Liver (tissue), 3 donors: Measurements from ENCODE around the gene MXRA8.

ENCODE experiments used
- ATF3 ChIP-seq: IDR thresholded peaks from 2 replicates; pipeline ENCODE4 v1.6.1; 2016; ENCODE audit warnings: antibody characterized with exemption
- CTCF ChIP-seq: fragments of 150-350 bp; IDR thresholded peaks from 2 replicates; pipeline ENCODE4 v1.5.1; 2017; ENCODE audit warnings: improper control_type of control experiment, low read depth, low read length; ENCODE audit not compliant: missing input control
- EGR1 ChIP-seq, 2 donors: IDR thresholded peaks; 2 replicates each; pipeline ENCODE4 v1.6.1; 2016 to 2018; ENCODE audit warnings: antibody characterized with exemption in 2 of 2, low read depth in 2 of 2
- FOXA1 ChIP-seq: IDR thresholded peaks from 2 replicates; pipeline ENCODE4 v1.6.1; 2016; ENCODE audit warnings: antibody characterized with exemption
- MAX ChIP-seq: IDR thresholded peaks from 2 replicates; pipeline ENCODE4 v1.6.1; 2016; ENCODE audit warnings: antibody characterized with exemption
- RAD21 ChIP-seq, 2 donors: IDR thresholded peaks; 2 replicates each; pipeline ENCODE4 v1.6.1; 2016; ENCODE audit warnings: antibody characterized with exemption in 2 of 2, mild to moderate bottlenecking in 2 of 2
- TAF1 ChIP-seq: conservative IDR thresholded peaks from 2 replicates; pipeline ENCODE4 v1.6.1; 2016; ENCODE audit warnings: antibody characterized with exemption, mild to moderate bottlenecking
- YY1 ChIP-seq: IDR thresholded peaks from 2 replicates; pipeline ENCODE4 v1.6.1; 2016; ENCODE audit warnings: antibody characterized with exemption, mild to moderate bottlenecking
- donor health status: healthy.
- donor health status: healthy.

DNA sequence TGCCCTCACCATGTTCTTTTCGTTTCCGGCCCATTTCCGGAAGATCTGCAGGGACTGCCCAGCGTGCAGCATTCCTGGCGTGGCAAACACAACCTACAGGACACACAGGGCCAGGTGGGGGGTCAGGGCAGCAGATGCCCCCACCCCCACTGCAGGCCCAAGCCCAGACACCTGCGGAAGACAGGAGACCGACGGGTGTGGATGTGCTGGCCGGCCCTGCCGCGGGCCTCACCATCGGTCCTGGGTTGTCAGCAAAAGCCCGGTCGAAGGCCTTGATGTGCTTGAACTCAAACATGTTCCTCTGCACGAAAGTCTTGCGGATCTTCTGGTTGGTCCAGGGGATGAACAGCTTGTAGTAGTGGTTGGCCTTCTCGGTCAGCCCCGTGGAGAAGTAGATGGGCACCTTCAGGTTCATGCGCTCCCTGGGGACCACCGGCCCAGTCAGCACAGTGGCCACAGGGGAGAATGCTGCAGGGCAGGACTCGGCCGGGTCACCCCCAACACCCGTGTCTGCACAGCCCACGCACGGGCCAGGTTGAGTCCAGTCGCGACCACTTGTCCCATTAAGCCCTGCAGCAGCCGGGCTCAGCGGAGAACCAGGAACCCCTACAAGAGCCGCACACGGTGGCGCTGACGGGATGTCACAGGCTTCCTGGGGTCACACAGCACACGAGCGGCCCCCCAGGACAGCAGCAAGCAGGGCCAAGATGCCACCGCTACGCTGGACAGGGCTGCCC is 44.7 kb downstream of the MXRA8 start:
- TF ChIP-seq FOXA1 = no peak
- no peak for TF ChIP-seq CTCF
- TF ChIP-seq MAX = no peak
- TF ChIP-seq RAD21 (IDR thresholded peaks at IDR 0.05) = no peak
- TF ChIP-seq TAF1 = no peak
- TF ChIP-seq YY1 = no peak
- no peak for TF ChIP-seq ATF3
- no peak for TF ChIP-seq EGR1 (IDR thresholded peaks at IDR 0.05; ENCODE audit: low read depth in 2 of 2)
